HG03196 (cell line): ENCODE data around the gene CCDC60.

ENCODE experiments used
- ATAC-seq: cut with Tn5 transposase; IDR thresholded peaks from one replicate; pipeline ENCODE4 v1.9.1; 2021; ENCODE audit not compliant: unreplicated experiment

The CCDC60 gene

DNA sequence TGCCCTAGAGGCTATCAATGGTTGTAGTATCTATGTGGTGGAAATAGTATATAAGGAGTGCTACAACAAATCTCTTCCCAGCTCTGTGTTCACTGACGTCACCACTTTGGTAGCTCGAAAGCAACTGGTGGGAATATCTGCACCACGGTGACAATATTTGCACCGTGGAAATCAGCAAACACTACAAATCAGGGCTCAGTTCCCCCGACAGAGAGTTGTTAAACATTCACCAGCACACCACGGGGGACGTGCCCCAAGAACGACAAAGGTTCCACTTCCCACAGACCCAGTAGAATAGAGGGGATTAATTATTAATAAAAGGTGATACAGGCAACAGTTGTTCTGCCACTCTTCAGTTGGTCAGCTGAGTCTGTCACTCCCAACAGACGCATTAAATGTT, 98.4 kb downstream of the CCDC60 start:
- ATAC-seq, result no peak

GRCh38 chr12:119440803-119441360, 106.4 kb downstream of the CCDC60 start:
- no peak for ATAC-seq

DNA sequence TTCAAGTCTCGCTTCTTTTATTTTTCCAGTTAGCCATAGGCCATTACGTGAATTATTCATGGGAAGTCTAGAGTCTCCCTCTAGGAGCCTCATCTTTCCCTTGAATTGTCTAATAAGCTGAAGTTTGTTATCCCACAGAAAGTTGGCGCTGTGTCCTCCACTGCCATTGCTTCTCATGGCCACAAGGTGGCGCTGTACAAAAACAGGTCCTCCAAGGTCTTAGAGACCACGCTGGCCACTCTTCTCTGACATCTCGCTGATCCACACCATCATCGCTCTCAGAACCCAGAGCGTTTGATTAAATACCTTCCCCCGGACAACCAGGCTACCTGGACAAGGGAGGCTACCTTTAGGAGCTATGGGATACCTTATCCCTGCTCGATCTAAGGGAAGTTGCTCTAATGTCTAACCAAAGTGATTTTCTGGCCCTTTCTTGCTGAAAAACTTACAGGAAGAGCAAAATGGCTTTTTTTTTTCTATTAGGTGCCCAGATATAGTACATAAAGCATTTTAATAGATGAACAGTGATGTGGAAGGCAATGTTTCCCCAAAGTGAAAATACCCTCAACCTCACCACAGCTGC, 110.0 kb downstream of the CCDC60 start:
- ATAC-seq, result no peak

DNA sequence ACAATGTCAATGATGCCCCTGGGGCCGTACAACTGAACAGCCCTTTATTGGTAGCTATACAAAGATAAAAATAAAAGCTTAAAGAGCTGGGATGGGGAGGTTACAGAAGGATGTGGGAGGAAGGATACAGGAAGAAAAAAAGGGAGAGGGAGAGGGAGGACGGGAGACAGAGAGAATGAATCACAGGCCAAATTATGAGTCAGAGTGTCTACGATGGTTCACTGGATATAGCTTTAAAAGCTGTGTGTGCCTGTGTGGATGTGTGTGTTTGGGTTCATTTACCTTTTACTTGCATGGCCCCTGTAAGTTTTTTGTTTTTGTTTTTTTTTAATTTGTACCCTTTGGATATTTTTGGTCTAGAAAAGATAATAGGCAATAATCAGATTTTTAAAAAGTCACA, 111.9 kb downstream of the CCDC60 start:
- no peak for ATAC-seq

DNA sequence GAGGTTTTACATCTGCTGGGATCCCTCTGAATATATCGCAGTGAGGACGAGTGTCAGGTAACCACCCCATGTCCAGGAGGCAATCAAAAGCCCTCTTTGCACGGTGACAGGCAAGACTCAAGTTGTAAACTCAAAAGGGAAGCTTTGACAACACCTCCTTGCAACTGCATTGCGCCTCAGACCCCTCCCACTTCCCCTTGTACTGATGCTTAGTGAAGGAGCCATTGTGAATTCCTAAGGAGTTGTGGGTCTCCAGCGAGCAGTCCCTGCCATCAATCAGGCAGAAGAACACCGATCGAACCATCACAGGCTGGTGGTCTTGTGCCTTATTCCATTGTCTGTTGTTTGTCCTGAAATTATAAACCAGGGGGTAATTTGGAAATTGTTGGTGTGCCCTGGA, 112.6 kb downstream of the CCDC60 start:
- no peak for ATAC-seq

GRCh38 chr12:119447618-119448017, 113.1 kb downstream of the CCDC60 start:
- ATAC-seq, result no peak

DNA sequence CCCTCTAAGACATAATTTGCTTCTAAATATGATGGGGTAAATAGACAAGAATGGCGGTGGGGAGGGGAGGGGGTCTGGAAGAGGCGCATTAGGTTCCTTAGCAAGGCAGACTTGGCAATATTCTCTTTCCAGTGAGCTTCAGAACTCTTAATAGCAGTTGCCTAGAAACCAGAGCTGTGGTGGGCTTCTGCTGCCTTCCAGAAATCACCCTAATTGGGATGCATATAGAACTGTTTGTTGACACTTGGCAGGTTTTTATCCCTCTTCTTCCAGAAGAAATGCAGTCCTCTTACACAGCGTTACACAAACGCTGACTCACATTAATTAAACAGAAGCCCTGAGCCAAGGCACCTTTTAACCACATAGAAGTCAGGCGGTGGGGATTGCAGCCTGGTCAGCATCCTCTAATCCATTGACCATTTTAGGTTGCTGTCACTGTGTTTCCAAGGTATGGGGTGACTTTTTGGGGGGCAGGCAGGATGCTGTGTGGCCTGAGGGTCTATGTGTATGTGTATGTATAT, 114.1 kb downstream of the CCDC60 start:
- ATAC-seq, result no peak

DNA sequence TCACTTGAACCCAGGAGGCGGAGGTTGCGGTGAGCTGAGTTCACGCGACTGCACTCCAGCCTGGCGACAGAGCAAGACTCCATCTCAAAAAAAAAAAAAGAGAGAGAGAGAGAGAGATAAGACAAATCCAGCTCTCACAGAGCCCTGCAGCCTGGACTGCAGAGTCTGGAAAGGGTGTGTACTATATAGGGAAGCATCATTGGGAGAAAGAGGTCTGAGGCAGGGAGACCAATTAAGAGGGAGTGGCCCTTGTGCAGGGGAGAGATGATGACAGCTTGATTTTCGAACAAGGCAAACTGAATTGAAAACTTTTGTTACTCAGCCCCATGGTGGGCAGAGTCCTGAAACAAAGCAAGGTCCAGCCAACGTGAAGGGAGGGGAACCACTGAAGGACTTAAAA, 116.2 kb downstream of the CCDC60 start:
- ATAC-seq, result no peak

DNA sequence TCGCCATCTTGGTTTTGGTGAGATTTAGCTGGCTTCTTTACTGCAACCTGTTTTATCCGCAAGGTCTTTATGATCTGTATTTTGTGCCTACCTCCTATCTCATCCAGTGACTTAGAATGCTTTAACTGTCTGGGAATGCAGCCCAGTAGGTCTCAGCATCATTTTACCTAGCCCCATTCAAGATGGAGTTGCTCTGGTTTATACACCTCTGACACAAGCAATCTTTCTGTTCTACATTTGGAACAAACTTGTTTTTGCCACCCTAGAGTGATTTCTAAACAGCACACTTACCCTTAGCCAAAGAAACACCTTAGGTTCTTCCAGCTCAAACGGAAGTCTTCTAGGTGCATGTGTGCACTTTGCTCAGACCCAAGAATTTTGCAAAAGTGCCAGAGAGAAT, 122.3 kb downstream of the CCDC60 start:
- ATAC-seq, result no peak

DNA sequence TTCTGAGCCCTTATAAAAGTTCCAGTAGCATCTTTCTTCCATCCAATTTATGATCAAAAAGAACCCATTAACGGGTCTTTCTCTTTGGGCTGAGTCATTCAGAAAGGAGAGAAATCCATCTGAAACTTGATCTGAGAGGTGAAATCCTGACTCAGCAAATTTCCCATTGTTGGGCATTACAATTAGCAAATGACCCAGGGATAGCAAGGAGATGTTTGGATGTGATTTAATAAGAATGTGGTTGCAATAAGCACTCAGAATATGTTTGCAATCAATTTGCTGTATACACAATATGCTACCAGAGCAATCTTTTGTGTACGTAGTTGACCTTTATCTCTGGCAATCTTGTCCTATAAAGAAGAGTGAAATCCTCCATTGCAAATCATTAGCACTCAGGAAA, 122.7 kb downstream of the CCDC60 start:
- no peak for ATAC-seq

DNA sequence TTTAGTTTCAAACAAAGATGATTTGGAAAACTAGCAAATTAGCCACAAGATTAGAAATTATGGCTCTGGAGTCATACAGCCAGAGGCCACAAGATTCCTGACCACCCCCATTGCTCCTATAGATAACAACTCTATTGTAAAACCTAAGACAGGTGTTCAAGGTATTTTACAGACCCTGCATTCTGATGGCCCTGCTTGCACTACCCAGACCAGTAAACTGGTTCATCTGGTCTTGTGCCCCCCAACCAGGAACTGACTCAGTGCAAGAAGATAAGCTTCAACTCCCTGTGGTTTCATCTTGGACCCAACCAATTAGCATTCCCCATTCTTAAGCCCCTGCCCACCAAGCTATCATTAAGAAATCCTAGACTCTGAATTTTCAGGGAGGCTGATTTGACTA, 125.0 kb downstream of the CCDC60 start:
- ATAC-seq, result no peak

- no peak for ATAC-seq
These were observed 126.3 kb downstream of the CCDC60 start for GRCh38 chr12:119460876-119461275.

DNA sequence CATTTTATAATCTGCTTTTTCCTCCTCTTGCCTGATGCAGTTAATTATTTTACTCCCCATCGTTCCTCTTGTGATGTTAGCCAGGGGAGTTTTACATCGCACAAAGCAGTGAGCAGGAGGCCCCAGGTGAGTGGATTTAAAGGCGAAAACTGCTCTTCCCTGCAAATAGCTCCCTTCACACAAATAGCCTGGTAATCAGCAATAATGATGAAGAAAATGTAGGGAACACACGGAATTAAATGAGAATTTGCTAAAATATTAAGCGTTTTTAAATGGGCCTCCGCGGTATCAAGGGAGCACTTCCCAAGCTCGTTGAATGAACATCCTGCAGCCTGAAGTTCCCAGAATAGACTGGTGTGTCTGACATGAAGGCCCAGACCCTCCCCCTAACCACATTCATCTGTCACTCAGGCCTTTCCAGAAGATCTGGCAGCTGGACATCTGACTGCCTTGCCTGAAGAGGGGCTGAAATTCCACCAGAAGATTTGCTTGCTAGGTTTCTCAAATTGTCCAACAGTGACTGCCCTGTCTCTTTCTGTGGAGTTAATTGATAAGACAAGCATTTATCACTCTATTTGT, 127.2 kb downstream of the CCDC60 start:
- ATAC-seq, result no peak

DNA sequence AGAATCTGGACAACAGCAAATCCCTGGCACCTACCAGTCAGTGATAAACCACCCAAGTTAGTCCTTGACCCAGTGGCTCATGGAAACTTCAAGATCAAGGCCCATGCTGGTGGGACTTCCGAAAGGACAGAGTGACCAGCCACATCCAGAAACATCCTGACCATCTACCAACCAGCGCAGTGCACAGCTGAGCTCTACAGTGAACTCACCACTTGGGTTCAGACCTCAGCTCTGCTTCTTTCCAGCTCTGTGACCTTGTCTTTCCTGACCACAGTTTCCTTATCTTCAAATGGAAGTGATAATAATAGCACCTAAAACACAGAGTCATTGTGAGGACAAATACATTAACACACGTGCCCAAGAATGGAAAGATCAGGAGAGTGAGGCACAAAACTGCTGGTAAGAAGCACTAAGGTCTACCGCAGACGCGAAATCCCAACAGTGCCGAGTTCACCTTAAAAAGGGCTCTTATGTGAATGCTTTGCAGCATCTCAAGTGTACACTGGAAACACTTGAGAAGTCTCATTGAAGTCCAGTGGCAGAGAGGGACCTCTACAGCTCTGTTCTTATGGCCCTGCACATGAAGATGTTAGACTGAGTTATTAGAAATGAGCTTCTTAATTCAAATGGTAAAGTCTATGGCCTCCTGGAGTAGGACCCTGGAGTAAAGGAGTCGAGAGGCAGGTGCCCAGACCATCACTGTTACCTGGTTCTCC, 128.8 kb downstream of the CCDC60 start:
- ATAC-seq, result no peak

DNA sequence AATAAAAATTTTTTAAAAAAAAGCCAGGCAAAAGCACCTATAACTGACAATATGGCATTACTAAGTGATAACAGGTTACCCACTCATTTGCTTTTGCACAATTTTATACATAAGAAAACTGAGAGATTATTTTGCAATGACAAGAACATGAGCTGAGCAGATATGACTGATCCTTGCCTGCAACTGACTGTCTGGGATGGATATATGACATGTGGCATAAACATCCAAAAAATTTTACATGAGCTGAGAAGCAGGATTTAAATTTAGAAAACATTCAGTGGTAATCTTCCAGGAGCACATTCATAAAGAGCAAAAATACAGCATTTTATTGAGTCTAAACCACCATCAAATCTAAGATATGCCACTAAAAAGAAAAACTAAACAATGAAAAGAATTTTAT, 133.8 kb downstream of the CCDC60 start:
- no peak for ATAC-seq

GRCh38 chr12:119475650-119476049, 141.1 kb downstream of the CCDC60 start:
- no peak for ATAC-seq

- no peak for ATAC-seq
These were observed 142.4 kb downstream of the CCDC60 start for GRCh38 chr12:119476951-119477350.

DNA sequence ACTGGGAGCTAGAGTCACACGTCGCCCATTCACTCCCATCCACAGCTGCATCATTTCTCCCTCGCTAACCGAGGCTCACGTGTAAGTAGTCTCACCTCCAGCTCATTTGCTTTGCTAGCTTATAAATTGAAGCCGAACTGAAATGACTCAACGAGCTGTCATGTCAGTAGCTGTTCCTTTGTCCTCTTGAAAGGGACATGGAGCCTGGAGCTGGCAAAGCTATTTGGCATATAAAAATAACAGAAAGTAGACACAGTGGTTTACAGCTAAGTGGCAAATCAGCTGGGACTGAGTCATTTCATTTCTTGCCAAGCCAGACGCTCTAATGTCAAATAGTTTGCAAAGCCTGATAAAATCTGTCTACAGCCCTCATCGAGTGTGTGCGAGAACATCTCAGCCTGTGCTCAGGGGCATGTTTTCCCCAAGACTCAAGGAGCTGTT, 144.6 kb downstream of the CCDC60 start:
- no peak for ATAC-seq

DNA sequence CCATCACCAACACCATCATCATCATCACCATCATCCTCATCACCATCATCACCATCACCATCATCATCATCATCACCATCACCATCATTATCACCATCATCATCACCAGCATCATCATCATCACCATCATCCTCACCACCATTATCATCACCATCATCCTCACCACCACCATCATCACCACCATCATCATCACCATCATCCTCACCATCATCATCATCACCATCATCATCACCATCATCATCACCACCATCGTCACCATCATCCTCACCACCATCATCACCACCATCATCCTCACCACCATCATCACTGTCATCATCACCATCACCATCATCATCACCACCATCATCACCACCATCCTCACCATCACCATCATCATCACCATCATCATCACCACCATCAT, 146.0 kb downstream of the CCDC60 start:
- no peak for ATAC-seq

DNA sequence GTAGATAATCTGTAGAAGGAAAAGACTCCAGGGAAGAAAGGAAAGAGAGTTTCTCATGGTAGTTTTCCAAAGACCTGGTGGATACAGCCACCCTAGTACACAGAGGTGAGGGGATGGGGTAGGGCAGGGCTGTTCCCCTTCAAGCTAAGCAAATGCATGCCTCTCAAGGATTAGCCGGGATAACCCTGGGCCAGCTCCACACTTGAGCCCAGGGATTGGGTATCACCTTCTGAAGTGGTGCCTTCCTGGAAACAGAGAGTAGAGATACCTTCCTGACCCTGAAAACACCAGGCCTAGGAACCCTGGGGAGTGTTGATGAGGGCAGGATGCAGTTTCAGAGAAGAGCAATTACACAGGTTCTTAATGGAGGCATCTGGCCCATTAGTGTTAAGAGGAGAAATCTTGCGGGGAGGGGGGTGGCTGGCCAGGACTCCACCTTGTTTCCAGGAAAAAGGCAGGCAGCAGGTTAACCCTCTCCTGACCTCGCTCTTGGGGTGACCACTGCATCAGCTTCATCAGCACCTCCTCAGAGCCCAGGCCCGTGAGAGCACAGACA, 152.1 kb downstream of the CCDC60 start:
- ATAC-seq, result no peak

GRCh38 chr12:119491814-119492213, 157.3 kb downstream of the CCDC60 start:
- ATAC-seq, result no peak

- ATAC-seq, result no peak
These were observed 165.7 kb downstream of the CCDC60 start for GRCh38 chr12:119500209-119500608.
